Fibroblast of gingiva (primary cell): Measurements from ENCODE around the gene COX8C.

Source experiments
- DNase-seq: peaks from one replicate; pipeline ENCODE4 v3.0.0-alpha.2; 2011; ENCODE audit warnings: low read depth

Gene COX8C, protein sequence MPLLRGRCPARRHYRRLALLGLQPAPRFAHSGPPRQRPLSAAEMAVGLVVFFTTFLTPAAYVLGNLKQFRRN

GRCh38 chr14:93346926-93347721 is at the start of gene COX8C:
TSS of gene COX8C (plus strand) at chr14:93347182. CDS start at chr14:93347269, 87 bp downstream.
- DNase-seq, result no peak

DNA sequence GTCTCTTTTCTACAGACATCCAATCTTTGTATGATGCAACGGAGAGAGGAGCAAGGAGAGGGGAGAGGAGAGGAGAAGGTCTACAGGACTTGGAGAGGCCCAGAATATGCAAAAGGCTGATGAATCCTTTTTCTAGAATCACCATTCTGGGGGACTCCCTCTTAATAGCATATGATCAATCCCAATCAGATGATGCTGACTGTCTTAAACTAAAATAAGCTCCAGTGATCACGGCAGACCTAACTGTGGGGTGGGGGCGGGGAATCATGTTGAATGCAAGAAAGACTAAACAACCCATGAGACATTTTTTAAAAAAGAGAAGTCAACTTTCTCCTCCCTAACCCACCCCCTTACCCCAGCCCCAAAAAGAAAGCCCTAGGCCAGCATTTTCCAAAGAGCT is 47.6 kb upstream of the COX8C start:
- no peak for DNase-seq

GRCh38 chr14:93299866-93300265 is 47.1 kb upstream of the COX8C start:
- peak; percentile 5 for DNase-seq

- no peak for DNase-seq
Measured at GRCh38 chr14:93301821-93302447, 45.0 kb upstream of the COX8C start.

DNA sequence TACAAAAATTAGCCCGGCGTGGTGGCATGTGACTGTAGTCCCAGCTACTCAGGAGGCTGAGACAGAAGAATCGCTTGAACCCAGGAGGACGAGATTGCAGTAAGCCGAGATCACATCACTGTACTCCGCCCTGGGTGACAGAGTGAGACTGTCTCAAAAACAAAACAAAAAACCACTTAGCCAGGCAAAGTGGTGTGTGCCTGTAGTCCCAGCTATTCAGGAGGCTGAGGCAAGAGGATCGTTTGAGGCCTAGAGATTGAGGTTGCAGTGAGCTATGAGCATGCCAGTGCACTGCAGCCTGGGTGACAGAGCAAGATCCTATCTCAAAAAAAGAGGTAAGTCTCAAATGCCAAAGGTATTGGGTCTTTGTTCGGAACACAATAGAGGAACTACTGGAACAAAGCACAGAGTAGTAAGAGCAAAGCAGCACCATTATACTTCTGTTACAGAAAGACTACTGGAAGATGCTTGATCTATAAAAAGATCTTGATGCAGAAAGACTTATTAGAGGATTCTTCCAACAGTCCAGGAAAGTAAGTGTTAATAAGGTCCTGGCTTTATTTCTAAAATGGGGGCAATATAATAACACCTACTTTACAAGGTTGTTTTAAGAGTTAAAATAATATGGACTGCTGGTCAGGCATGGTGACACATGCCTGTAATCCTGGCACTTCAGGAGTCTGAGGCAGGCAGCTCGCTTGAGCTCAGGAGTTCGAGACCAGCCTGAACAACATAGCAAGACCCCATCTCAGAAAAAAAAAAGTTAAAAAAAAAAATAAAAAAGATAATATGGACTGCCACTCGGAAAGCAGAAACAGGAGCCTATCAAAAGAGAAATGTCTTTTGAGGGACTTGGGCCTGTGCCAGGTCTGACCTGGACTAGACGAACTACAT is 44.0 kb upstream of the COX8C start:
- DNase-seq, result no peak

- DNase-seq, result no peak
Measured at GRCh38 chr14:93303659-93304058, 43.3 kb upstream of the COX8C start.

DNA sequence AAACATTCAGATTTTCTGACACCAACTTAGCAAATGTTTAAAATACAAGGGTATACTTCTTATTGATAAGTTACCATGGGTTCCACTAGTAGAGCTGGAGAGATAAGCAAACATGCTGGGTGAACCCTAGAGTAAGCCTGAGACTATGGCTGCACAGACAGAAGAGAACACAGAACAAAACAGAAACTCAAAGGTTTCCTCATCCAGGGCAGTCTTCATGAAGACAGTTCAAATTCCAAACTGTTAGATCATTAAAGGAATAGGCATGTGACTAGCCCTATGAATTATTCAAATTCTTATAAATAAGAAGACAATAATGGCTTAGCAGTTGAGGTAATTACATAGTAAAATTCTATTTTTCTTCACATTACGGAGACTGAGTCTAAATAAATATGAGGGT is 42.2 kb upstream of the COX8C start:
- DNase-seq, result peak; percentile 18

DNA sequence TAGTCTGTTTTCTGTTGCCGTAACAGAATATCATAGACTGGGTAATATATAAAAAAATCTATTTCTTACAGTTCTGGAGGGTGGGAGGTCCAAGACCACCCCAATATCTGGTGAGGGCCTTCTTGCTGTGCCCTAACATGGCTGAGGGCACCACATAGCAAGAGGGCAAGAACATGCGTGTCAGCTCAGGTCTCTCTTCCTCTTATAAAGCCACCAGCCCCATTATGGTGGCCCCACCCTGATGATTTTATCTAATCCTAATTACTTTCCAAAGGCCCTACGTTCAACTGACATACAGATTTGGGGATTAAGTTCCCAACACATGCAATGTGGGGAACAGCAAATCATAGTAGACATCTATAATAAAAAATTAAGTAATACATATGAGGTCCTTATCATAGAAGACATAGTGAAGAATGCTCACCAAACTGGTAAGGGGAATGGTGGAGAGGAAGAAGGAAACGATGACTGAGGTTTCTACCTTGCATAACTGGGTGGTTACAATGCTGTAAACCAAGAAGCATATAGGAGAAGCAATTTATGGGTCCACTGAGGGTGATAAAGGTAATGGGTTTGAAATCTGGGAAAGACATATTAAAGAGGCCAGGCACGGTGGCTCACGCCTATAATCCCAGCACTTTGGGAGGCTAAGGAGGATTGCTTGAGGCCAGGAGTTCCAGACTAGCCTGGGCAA is 41.1 kb upstream of the COX8C start:
- DNase-seq, result no peak

DNA sequence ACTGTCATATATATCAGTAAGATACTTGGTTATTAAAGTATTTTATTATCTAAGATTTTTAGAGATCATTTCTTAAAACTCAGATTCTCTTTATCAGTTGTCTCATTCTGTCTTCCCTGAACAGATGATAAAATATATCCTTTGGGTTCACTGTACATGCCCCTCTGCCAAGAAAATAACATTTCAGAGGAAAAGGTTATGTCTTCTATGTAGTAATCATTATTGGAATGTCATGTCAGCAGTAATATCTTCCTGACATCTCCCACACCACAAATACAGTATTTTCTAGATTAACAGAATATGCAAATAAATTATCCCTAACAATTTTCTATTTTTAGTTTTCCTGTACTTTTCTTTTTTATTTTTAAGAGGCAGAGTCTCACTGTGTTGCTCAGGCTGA is 40.2 kb upstream of the COX8C start:
- no peak for DNase-seq

GRCh38 chr14:93308686-93309345 is 38.2 kb upstream of the COX8C start:
- DNase-seq, result no peak

GRCh38 chr14:93309427-93309966 is 37.5 kb upstream of the COX8C start:
- DNase-seq, result no peak

DNA sequence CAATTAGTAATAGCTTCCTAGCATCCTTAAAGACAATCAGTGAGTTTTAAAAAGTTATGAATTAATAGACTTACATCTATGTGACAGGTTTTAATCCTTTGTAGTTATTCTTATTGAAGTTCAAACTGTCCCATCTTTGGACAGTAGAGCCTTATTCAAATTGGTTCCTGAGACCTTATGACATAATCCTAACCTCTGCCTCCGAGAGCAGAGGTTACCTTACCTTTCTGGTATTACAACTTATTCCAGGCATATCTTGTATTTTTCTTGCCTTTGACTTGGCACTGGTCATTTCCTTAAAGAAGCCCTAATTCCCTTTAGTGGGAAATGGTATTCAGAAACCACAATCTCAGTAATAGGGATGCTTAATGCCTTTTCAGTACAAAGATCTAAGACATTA is 35.9 kb upstream of the COX8C start:
- no peak for DNase-seq

DNA sequence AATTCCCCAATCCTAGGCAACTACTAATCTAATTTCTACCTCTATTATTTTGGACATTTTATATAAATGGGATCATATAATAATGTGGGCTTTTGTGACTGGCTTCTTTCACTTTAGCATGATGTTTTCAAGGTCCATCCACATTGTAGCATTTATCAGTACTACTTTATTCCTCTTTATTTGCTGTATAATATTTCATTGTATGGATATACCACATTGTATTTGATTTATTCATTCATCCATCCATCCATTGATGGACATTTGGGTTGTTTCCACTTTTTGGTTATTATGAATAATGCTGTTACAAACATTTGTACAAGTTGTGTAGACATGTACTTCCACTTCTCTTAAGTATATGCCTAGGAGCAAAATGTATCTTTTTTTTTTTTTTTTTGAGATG is 31.4 kb upstream of the COX8C start:
- DNase-seq, result no peak

GRCh38 chr14:93316716-93317115 is 30.3 kb upstream of the COX8C start:
- peak; percentile 49 for DNase-seq

GRCh38 chr14:93317210-93317874 is 29.6 kb upstream of the COX8C start:
- no peak for DNase-seq

DNA sequence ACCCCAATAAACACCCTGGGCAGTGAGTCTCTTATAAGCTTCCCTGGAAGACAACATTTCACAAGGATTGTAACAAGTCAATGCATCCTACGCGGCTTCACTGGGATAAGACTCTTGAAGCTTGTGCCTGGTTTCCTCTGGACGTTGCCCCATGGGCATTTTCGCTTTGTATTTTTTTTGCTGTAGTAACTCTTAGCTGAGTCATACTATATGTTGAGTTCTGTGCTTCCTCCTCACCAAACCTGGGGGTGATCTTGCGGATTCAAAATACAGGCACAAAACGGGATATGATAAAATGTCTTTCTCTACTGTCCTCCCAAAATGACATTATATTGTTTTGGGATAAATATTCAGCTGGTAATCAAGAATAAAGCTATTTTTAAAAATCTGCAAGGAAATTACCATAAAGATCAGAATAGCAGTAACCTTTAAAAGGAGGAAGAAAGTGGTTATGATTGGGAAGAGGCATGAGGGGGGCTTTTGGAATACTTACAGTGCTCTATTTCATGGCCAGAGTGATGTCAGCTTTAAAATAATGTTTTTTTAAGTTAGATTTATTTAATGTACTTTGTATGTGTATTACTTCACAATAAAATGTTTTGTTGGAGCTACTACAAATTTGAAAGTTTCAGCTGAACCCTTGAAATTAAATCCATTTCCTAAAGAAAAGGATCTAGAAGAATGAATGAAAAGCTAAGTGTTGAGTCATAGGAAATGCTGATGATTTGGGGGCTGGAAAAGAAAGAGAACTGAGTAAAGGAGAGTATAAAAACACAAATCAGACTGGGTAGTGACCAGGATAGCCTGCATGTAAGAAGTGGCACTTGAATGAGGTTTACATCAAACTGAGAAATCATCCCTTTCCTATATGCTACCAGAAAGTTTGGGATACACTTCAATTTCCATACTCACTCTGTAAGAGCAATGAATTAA is 28.8 kb upstream of the COX8C start:
- DNase-seq, result peak; percentile 56

DNA sequence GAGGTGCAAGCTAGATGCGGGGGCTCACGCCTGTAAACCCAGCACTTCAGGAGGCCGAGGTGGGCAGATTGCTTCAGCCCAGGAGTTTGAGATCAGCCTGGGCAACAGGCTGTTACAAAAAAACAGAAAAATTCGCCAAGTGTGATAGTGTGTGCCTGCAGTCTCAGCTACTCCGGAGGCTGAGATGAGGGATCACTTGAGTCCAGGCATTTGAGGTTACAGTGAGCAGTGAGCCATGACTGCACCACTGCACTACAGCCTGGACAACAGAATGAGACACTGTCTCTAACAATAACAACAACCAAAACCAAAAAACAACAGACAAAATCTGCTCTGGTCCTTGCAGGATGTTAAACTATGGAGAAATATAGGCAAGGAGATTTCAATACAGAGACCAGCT is 28.1 kb upstream of the COX8C start:
- peak; percentile 49 for DNase-seq

DNA sequence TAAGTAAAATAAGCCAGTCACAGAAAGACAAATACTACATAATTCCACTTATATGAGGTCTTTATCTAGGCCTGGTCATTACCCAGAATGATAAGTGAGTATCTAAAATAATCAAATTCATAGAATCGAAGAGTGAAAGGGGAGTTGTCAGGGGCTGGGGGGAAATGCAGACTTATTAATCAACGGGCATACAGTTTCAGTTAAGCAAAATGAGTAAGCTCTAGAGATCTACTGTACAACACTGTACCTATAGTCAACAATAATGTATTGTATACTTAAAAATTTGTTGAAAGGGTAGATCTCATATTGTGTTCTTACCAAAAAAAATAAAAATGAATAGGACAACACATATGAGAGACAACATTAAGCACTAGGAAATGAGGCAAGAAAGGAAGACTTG is 27.5 kb upstream of the COX8C start:
- no peak for DNase-seq

GRCh38 chr14:93319958-93320357 is 27.0 kb upstream of the COX8C start:
- no peak for DNase-seq
